ENCODE data around the gene PCCA.

DNA sequence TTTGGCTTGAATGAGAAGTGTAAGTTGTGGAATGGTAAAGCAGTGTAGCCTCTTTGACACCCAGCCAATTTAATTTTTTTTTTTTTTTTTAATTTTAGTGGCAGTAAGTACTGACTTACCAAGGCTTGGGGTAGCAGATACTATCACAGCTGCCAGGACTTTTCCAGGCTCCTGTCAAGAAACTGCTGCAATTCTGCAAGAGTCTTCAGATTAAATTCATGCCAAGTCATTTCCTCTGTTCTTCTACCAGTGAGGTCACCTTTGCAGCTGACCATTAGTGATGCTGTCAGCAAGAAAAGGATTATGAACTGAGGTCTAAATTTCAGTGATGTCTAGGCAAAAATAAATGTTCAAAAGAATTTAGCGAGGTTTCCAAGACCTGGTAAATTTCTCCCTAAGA is 408.5 kb downstream of the PCCA start:
- TF ChIP-seq EZH2 (IDR thresholded peaks at IDR 0.05; ENCODE audit: borderline replicate concordance, low read depth, low read length, severe bottlenecking) (no peak), POLR2A (IDR thresholded peaks at IDR 0.05; ENCODE audit: low read depth, low read length) (no peak), MYC (IDR thresholded peaks at IDR 0.05; ENCODE audit: low read depth, low read length) (no peak)
- TF ChIP-seq, protein P1, sequence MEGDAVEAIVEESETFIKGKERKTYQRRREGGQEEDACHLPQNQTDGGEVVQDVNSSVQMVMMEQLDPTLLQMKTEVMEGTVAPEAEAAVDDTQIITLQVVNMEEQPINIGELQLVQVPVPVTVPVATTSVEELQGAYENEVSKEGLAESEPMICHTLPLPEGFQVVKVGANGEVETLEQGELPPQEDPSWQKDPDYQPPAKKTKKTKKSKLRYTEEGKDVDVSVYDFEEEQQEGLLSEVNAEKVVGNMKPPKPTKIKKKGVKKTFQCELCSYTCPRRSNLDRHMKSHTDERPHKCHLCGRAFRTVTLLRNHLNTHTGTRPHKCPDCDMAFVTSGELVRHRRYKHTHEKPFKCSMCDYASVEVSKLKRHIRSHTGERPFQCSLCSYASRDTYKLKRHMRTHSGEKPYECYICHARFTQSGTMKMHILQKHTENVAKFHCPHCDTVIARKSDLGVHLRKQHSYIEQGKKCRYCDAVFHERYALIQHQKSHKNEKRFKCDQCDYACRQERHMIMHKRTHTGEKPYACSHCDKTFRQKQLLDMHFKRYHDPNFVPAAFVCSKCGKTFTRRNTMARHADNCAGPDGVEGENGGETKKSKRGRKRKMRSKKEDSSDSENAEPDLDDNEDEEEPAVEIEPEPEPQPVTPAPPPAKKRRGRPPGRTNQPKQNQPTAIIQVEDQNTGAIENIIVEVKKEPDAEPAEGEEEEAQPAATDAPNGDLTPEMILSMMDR (IDR thresholded peaks at IDR 0.05; ENCODE audit: extremely low read depth in 1 of 2, insufficient read depth in 1 of 2, low read depth in 1 of 2, low read length in 2 of 2): no peak
